GM23248 (cell line): Measurements from ENCODE around the gene FARP1. TPM values are rescaled to one million over a fixed set of nuclear protein-coding genes. Genes with fewer than 3 reads are reported as not detected.

Experiments used
- DNase-seq: peaks from one replicate; pipeline ENCODE4 v3.0.0-alpha.2; 2015
- H2AFZ ChIP-seq: fragments of 200-600 bp; sonication (generic); 2 replicates; pipeline ENCODE4 v1.6.1; 2016; ENCODE audit warnings: antibody characterized with exemption
- H3F3A ChIP-seq: fragments of 200-600 bp; sonication (generic); 2 replicates; pipeline ENCODE4 v1.6.1; 2016; ENCODE audit warnings: mild to moderate bottlenecking, antibody characterized with exemption, mixed run types; ENCODE audit not compliant: insufficient read depth
- H3K27ac ChIP-seq: fragments of 200-600 bp; sonication (generic); 2 replicates; pipeline ENCODE4 v1.5.1; 2016; ENCODE audit warnings: mild to moderate bottlenecking
- H3K27me3 ChIP-seq: fragments of 200-600 bp; sonication (generic); replicated peaks from 2 replicates; pipeline ENCODE4 v1.6.1; 2016; ENCODE audit warnings: mild to moderate bottlenecking; ENCODE audit not compliant: insufficient read depth
- H3K36me3 ChIP-seq: fragments of 200-600 bp; sonication (generic); 2 replicates; pipeline ENCODE4 v1.6.1; 2016; ENCODE audit warnings: low read depth, mild to moderate bottlenecking
- H3K4me1 ChIP-seq: fragments of 200-600 bp; sonication (generic); 2 replicates; pipeline ENCODE4 v1.6.1; 2016; ENCODE audit warnings: mild to moderate bottlenecking; ENCODE audit not compliant: insufficient read depth
- H3K4me2 ChIP-seq: fragments of 200-600 bp; sonication (generic); one replicate; pipeline ENCODE4 v1.6.1; 2016; ENCODE audit warnings: mild to moderate bottlenecking; ENCODE audit not compliant: unreplicated experiment
- H3K4me3 ChIP-seq: fragments of 200-600 bp; sonication (generic); 2 replicates; pipeline ENCODE4 v1.5.1; 2016; ENCODE audit warnings: mild to moderate bottlenecking
- H3K79me2 ChIP-seq: fragments of 200-600 bp; sonication (generic); 2 replicates; pipeline ENCODE4 v1.6.1; 2016; ENCODE audit warnings: mild to moderate bottlenecking; ENCODE audit not compliant: insufficient read depth
- H3K9ac ChIP-seq: fragments of 200-600 bp; sonication (generic); 2 replicates; pipeline ENCODE4 v1.6.1; 2016; ENCODE audit warnings: mild to moderate bottlenecking
- H3K9me2 ChIP-seq: fragments of 200-600 bp; sonication (generic); 2 replicates; pipeline ENCODE4 v1.6.1; 2016; ENCODE audit warnings: mixed run types, mild to moderate bottlenecking, moderate library complexity; ENCODE audit not compliant: insufficient read depth
- H3K9me3 ChIP-seq: fragments of 200-600 bp; sonication (generic); one replicate; pipeline ENCODE4 v1.6.1; 2017; ENCODE audit warnings: low read depth
- H4K20me1 ChIP-seq: fragments of 200-600 bp; sonication (generic); 2 replicates; pipeline ENCODE4 v1.6.0; 2016; ENCODE audit not compliant: insufficient read depth
- EZH2 ChIP-seq: fragments of 200-600 bp; sonication (generic); IDR thresholded peaks from 2 replicates; pipeline ENCODE4 v1.6.1; 2018; ENCODE audit warnings: antibody characterized with exemption, mild to moderate bottlenecking; ENCODE audit not compliant: insufficient read depth, poor library complexity, severe bottlenecking
- EZH2phosphoT487 ChIP-seq: fragments of 200-600 bp; sonication (generic); IDR thresholded peaks from 2 replicates; pipeline ENCODE4 v1.6.1; 2018; ENCODE audit warnings: antibody characterized with exemption, moderate library complexity, mild to moderate bottlenecking, low read depth; ENCODE audit not compliant: insufficient read depth
- WGBS, 2 experiments: methylation state at CpG; one replicate each; pipeline ENCODE4 v1.1.6; 2015 to 2017; ENCODE audit warnings: low lambda C conversion rate in 2 of 2, low coverage in 1 of 2; ENCODE audit errors: missing lambda C conversion rate in 2 of 2; 5-methylcytosine and 5-hydroxymethylcytosine counted together
- in situ Hi-C: fragments of 300-500 bp; cut with MboI; formaldehyde crosslinking; loops from 2 replicates; pipeline ENCODE4 v1.15.0; 2020
- polyA plus RNA-seq: library from polyadenylated mRNA; unstranded; fragments of >200 nt; fragmentation: Nextera tagmentation; extraction: Ambion mirVana; gene quantifications from 2 replicates; pipeline ENCODE4 v1.2.1, GENCODE V29; 2016
- total RNA-seq: library from RNA; depleted of rRNA; stranded (reverse); fragments of >200 nt; shearing (Covaris generic); gene quantifications from 2 replicates; pipeline ENCODE4 v1.2.3, GENCODE V29; 2014

FARP1 gene
- total and polyA plus RNA-seq, 2 experiments from 2014 or later: 53.7 to 56.6 TPM

- H3K27ac ChIP-seq: no peak overlapping the region
- no peaks in the 10 kb centered on the region for H3K9me2 ChIP-seq
- H3K4me1 ChIP-seq: peaks cover 21% of the 10 kb centered on the region
- no peak overlapping the region for H3K4me2 ChIP-seq
- H3K36me3 ChIP-seq: peaks cover 8% of the 10 kb centered on the region; the same call in 1 of the 2 replicates
- no peaks in the 10 kb centered on the region for H3K9me3 ChIP-seq
- 80 to 83% methylated on average over 5 of the region's 5 CpGs for whole genome bisulfite sequencing, 2 experiments
- H3F3A ChIP-seq: 0 out of 2 replicates have a peak, but pooled peaks cover 6% of the 10 kb centered on the region
- no peak overlapping the region for H3K4me3 ChIP-seq
- DNase-seq: no peak
- no peaks in the 10 kb centered on the region for H4K20me1 ChIP-seq
- TF ChIP-seq EZH2phosphoT487 (no peak), EZH2 (no peak)
- H3K9ac ChIP-seq: no peak overlapping the region
- no peak overlapping the region for H2AFZ ChIP-seq
- in situ Hi-C loops: loop anchor here (25.0 kb wide), 1 partner anchor 364 kb away; no protein-coding TSS in a partner anchor
- H3K27me3 ChIP-seq: no peaks in the 10 kb centered on the region
- peaks cover 93% of the 10 kb centered on the region for H3K79me2 ChIP-seq
Observed at GRCh38 chr13:98473135-98473787, 330.4 kb downstream of the FARP1 start.

DNA sequence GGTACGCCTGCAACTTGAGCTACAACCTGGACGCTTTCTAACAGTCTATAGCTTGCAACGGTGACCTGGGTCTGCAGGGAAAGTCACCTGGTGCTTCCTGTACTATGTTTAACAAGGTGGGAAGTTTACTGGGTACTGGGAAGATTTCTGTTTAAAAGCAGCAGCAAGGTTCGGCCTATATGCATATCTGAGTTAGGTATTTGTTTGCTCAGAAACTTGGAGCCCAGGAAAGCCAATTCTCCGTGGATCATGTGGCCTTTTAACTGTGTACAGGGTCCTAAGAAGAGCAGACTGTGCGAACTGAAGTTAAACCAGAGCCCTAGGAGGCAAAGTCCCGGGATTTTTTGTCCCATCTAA lies 330.9 kb downstream of the FARP1 start:
- Histone ChIP-seq H3F3A (0 out of 2 replicates have a peak, but pooled peaks cover 6% of the 10 kb centered on the region), H3K36me3 (peaks cover 8% of the 10 kb centered on the region; the same call in 1 of the 2 replicates), H3K4me3 (no peak overlapping the region), H3K79me2 (peaks cover 93% of the 10 kb centered on the region), H4K20me1 (no peaks in the 10 kb centered on the region), H3K27ac (no peak overlapping the region), H3K9ac (no peak overlapping the region), H3K4me2 (no peak overlapping the region), H3K27me3 (no peaks in the 10 kb centered on the region), H2AFZ (no peak overlapping the region), H3K4me1 (peaks cover 21% of the 10 kb centered on the region), H3K9me2 (no peaks in the 10 kb centered on the region), H3K9me3 (no peaks in the 10 kb centered on the region)
- DNase-seq: no peak
- TF ChIP-seq EZH2 (no peak), EZH2phosphoT487 (no peak)
- in situ Hi-C loops: loop anchor here (25.0 kb wide), 1 partner anchor 364 kb away; no protein-coding TSS in a partner anchor
- 88 to 92% methylated on average over 7 of the region's 7 CpGs for WGBS, 2 experiments

- H3K4me1 ChIP-seq: peaks cover 21% of the 10 kb centered on the region
- peaks cover 8% of the 10 kb centered on the region; the same call in 1 of the 2 replicates for H3K36me3 ChIP-seq
- no peak for TF ChIP-seq EZH2phosphoT487
- TF ChIP-seq EZH2: no peak
- 0 out of 2 replicates have a peak, but pooled peaks cover 6% of the 10 kb centered on the region for H3F3A ChIP-seq
- H3K27ac ChIP-seq: no peak overlapping the region
- peaks cover 93% of the 10 kb centered on the region for H3K79me2 ChIP-seq
- in situ Hi-C loops: loop anchor here (25.0 kb wide), 1 partner anchor 363 kb away; no protein-coding TSS in a partner anchor
- H3K9me2 ChIP-seq: no peaks in the 10 kb centered on the region
- DNase-seq: no peak
- no peaks in the 10 kb centered on the region for H4K20me1 ChIP-seq
- no peak overlapping the region for H3K4me2 ChIP-seq
- H3K27me3 ChIP-seq: no peaks in the 10 kb centered on the region
- no peak overlapping the region for H2AFZ ChIP-seq
- H3K9ac ChIP-seq: no peak overlapping the region
- H3K9me3 ChIP-seq: no peaks in the 10 kb centered on the region
- no peak overlapping the region for H3K4me3 ChIP-seq
- WGBS, 2 experiments: 99 to 100% methylated on average over 10 of the region's 10 CpGs
Observed at GRCh38 chr13:98474292-98474691, 331.4 kb downstream of the FARP1 start.

GRCh38 chr13:98474761-98475160 lies 331.9 kb downstream of the FARP1 start:
- in situ Hi-C loops: loop anchor here (25.0 kb wide), 1 partner anchor 363 kb away; no protein-coding TSS in a partner anchor
- Histone ChIP-seq H3K36me3 (peaks cover 8% of the 10 kb centered on the region; the same call in 1 of the 2 replicates), H3K79me2 (peaks cover 93% of the 10 kb centered on the region), H3K9ac (no peak overlapping the region), H3K9me3 (no peaks in the 10 kb centered on the region), H4K20me1 (no peaks in the 10 kb centered on the region), H3K4me2 (no peak overlapping the region), H3K27me3 (no peaks in the 10 kb centered on the region), H3K9me2 (no peaks in the 10 kb centered on the region), H3K27ac (0 out of 2 replicates have a peak overlapping the region, but pooled peaks have one; percentile 88), H3K4me3 (no peak overlapping the region), H3K4me1 (peaks cover 17% of the 10 kb centered on the region), H3F3A (0 out of 2 replicates have a peak, but pooled peaks cover 6% of the 10 kb centered on the region), H2AFZ (no peak overlapping the region)
- 92% methylated on average over 24 of the region's 24 CpGs for WGBS, 2 experiments
- no peak for DNase-seq
- TF ChIP-seq EZH2phosphoT487 (no peak), EZH2 (no peak)
